GM19438 (cell line): ENCODE measurements around the gene USP17L26.
"Not testable (repeated sequence)": the region's sequence is repeated elsewhere in the genome, so short reads cannot be mapped to it uniquely, and the experiment has no call there.

ENCODE experiments used
- ATAC-seq: cut with Tn5 transposase; IDR thresholded peaks from one replicate; pipeline ENCODE4 v1.9.1; 2021; ENCODE audit warnings: low read depth; ENCODE audit not compliant: unreplicated experiment

The USP17L26 gene, protein sequence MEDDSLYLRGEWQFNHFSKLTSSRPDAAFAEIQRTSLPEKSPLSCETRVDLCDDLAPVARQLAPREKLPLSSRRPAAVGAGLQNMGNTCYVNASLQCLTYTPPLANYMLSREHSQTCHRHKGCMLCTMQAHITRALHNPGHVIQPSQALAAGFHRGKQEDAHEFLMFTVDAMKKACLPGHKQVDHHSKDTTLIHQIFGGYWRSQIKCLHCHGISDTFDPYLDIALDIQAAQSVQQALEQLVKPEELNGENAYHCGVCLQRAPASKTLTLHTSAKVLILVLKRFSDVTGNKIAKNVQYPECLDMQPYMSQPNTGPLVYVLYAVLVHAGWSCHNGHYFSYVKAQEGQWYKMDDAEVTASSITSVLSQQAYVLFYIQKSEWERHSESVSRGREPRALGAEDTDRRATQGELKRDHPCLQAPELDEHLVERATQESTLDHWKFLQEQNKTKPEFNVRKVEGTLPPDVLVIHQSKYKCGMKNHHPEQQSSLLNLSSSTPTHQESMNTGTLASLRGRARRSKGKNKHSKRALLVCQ

GRCh38 chr4:9334358-9334757 lies at the start of gene USP17L26:
Gene USP17L26, plus strand, starts transcription at chr4:9334658. Its CDS starts 0 bp downstream, at chr4:9334658.
- not testable (repeated sequence) for ATAC-seq

- not testable (repeated sequence) for ATAC-seq
These were observed 10.3 kb upstream of the USP17L26 start for GRCh38 chr4:9324191-9324590.

DNA sequence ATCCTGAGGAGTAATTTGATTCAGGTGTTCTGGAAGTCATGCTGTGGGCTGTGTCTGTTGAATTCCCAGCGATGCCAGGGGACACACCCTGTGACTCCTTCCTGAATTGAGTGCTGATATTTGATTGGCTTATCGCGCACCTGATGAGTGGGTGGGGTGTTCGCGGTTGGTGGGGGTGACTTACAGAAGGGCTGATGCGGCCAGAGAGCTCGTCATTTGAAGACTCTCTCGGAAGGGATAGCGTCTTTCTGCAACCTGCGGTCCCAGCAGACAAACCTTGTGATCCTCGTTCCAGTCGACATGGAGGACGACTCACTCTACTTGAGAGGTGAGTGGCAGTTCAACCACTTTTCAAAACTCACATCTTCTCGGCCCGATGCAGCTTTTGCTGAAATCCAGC lies 9.6 kb upstream of the USP17L26 start, which contains the start of gene USP17L24:
Gene USP17L24, plus strand, starts transcription at position 301 of the 400 bp plus-strand sequence. Its CDS starts 0 bp downstream, at position 301.
- ATAC-seq = not testable (repeated sequence)

GRCh38 chr4:9329611-9330010 lies 4.8 kb upstream of the USP17L26 start, which contains the start of gene USP17L25:
Gene USP17L25, plus strand, starts transcription at chr4:9329911. Its CDS starts 0 bp downstream, at chr4:9329911.
- ATAC-seq = not testable (repeated sequence)

- ATAC-seq = not testable (repeated sequence)
These were observed 4.6 kb downstream of the USP17L26 start, which contains the start of gene USP17L5 for GRCh38 chr4:9339103-9339502. Gene USP17L5, plus strand, starts transcription at chr4:9339403. Its CDS starts 0 bp downstream, at chr4:9339403.

DNA sequence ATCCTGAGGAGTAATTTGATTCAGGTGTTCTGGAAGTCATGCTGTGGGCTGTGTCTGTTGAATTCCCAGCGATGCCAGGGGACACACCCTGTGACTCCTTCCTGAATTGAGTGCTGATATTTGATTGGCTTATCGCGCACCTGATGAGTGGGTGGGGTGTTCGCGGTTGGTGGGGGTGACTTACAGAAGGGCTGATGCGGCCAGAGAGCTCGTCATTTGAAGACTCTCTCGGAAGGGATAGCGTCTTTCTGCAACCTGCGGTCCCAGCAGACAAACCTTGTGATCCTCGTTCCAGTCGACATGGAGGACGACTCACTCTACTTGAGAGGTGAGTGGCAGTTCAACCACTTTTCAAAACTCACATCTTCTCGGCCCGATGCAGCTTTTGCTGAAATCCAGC lies 9.4 kb downstream of the USP17L26 start, which contains the start of gene USP17L27:
Gene USP17L27, plus strand, starts transcription at position 301 of the 400 bp plus-strand sequence. Its CDS starts 0 bp downstream, at position 301.
- ATAC-seq = not testable (repeated sequence)

DNA sequence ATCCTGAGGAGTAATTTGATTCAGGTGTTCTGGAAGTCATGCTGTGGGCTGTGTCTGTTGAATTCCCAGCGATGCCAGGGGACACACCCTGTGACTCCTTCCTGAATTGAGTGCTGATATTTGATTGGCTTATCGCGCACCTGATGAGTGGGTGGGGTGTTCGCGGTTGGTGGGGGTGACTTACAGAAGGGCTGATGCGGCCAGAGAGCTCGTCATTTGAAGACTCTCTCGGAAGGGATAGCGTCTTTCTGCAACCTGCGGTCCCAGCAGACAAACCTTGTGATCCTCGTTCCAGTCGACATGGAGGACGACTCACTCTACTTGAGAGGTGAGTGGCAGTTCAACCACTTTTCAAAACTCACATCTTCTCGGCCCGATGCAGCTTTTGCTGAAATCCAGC lies 14.1 kb downstream of the USP17L26 start, which contains the start of gene USP17L28:
Gene USP17L28, plus strand, starts transcription at position 301 of the 400 bp plus-strand sequence. Its CDS starts 0 bp downstream, at position 301.
- ATAC-seq = not testable (repeated sequence)

DNA sequence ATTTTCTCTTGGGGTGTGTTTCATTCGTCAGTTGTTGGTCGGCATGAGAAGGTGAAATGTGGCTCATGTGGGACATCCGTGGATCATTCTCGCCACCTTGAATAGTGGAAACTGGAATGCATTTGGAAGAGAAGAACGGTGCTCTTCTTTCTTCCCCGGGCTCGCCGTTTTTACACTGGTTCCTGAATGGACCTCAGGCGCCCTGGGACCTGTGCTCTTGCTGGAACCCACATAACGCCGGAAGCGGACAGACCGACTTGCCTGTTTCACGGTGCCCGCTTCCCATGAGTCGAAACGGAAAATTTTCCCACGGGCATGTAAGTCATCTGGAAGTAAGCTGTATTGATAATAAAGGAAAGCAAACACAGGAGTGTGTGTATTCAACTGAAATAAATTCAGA lies 16.4 kb downstream of the USP17L26 start:
- not testable (repeated sequence) for ATAC-seq

- ATAC-seq = not testable (repeated sequence)
These were observed 18.9 kb downstream of the USP17L26 start, which contains the start of gene USP17L29 for GRCh38 chr4:9353338-9353737. Gene USP17L29, plus strand, starts transcription at chr4:9353638. Its CDS starts 0 bp downstream, at chr4:9353638.

DNA sequence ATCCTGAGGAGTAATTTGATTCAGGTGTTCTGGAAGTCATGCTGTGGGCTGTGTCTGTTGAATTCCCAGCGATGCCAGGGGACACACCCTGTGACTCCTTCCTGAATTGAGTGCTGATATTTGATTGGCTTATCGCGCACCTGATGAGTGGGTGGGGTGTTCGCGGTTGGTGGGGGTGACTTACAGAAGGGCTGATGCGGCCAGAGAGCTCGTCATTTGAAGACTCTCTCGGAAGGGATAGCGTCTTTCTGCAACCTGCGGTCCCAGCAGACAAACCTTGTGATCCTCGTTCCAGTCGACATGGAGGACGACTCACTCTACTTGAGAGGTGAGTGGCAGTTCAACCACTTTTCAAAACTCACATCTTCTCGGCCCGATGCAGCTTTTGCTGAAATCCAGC lies 28.4 kb downstream of the USP17L26 start, which contains the start of gene USP17L30:
Gene USP17L30, plus strand, starts transcription at position 301 of the 400 bp plus-strand sequence. Its CDS starts 0 bp downstream, at position 301.
- ATAC-seq = not testable (repeated sequence)

GRCh38 chr4:9379881-9380280 lies 45.4 kb downstream of the USP17L26 start:
- ATAC-seq = not testable (repeated sequence)

DNA sequence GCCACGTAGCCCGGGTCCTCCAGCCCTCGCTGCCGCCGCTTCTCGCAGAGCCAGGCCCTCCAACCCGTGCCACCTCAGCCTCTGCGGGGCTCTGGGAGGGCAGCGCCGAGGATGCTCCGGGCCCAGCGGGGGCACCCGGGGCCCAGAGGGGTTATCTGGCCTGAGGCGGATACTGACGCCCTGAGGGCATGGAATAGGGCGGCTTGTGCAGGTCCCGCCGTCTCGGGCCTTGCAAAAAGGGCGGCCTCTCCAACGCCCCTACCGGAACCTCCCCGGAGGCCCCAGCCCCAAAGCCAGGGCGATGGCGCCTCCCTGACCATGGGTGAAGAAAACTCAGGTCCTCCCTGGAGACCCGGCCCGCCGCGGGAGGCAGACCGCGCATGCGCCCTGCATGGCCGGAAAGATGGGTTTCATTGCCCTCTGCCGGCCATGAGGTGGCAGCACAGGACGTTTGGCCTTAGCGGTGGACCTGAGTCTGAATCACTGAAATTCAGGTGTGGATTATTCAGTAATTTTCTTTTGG lies 46.6 kb downstream of the USP17L26 start:
- ATAC-seq = not testable (repeated sequence)

DNA sequence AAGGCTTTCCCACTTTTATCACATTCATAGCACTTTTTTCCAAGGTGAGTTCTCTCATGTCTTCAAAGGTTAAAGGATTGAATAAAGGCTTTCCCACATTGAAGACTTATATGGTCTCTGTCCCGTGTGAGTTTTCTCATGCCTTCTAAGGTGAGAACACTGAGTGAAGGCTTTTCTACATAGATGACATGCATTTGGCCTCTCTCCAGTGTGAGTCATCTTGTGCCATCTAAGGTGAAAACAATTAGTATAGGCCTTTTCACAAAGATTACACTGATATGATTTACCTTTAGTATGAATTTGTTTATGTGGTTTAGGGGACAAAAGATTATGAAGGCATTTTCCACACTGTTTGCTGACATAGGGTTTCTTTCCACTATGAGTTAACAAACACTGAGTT lies 49.7 kb downstream of the USP17L26 start:
- no peak for ATAC-seq
